ENCODE measurements around the gene SOX6.

Gene SOX6

GRCh38 chr11:16169541-16169940 is 186.8 kb downstream of the SOX6 start:
- no peak overlapping the region for H3K4me3 ChIP-seq (ENCODE audit: low read depth, low read length)
- DNase-seq (ENCODE audit: low read depth), result no peak
- in situ Hi-C loops (cut with HindIII; ENCODE audit: low sequenced_read_pairs), result no loop called here
- TF ChIP-seq, protein P1, sequence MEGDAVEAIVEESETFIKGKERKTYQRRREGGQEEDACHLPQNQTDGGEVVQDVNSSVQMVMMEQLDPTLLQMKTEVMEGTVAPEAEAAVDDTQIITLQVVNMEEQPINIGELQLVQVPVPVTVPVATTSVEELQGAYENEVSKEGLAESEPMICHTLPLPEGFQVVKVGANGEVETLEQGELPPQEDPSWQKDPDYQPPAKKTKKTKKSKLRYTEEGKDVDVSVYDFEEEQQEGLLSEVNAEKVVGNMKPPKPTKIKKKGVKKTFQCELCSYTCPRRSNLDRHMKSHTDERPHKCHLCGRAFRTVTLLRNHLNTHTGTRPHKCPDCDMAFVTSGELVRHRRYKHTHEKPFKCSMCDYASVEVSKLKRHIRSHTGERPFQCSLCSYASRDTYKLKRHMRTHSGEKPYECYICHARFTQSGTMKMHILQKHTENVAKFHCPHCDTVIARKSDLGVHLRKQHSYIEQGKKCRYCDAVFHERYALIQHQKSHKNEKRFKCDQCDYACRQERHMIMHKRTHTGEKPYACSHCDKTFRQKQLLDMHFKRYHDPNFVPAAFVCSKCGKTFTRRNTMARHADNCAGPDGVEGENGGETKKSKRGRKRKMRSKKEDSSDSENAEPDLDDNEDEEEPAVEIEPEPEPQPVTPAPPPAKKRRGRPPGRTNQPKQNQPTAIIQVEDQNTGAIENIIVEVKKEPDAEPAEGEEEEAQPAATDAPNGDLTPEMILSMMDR (IDR thresholded peaks at IDR 0.05; ENCODE audit: low read depth, low read length, missing control alignments), result no peak

GRCh38 chr11:16167706-16168487 is 188.4 kb downstream of the SOX6 start:
- DNase-seq (ENCODE audit: low read depth), result no peak
- no peak overlapping the region for H3K4me3 ChIP-seq (ENCODE audit: low read depth, low read length)
- in situ Hi-C loops (cut with HindIII; ENCODE audit: low sequenced_read_pairs), result no loop called here
- TF ChIP-seq, protein P1 (IDR thresholded peaks at IDR 0.05; ENCODE audit: low read depth, low read length, missing control alignments), result no peak

DNA sequence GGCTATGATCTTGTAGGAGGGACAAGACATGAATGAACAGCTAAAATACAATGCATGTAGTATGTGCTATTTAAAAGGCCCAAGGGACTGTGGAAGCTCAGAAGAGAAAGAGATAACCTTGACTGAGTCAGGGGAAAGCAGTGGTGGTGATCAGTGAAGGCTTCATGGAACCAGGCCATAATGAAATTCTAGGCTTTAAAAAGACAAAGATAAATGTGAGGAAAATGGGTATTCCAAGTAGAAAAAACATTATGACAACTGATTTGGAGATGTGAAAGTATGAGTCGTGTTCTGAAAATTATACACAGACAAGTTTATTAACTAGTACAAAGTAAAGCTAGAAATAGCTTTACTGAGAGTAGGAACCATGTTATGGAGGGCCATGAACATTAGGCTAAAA is 189.8 kb downstream of the SOX6 start:
- in situ Hi-C loops (cut with HindIII; ENCODE audit: low sequenced_read_pairs), result no loop called here
- TF ChIP-seq, protein P1 (IDR thresholded peaks at IDR 0.05; ENCODE audit: low read depth, low read length, missing control alignments), result no peak
- no peak overlapping the region for H3K4me3 ChIP-seq (ENCODE audit: low read depth, low read length)
- no peak for DNase-seq (ENCODE audit: low read depth)

GRCh38 chr11:16160146-16160545 is 196.2 kb downstream of the SOX6 start:
- H3K4me3 ChIP-seq (ENCODE audit: low read depth, low read length), result no peak overlapping the region
- in situ Hi-C loops (cut with HindIII; ENCODE audit: low sequenced_read_pairs), result no loop called here
- DNase-seq (ENCODE audit: low read depth), result no peak
- TF ChIP-seq, protein P1 (IDR thresholded peaks at IDR 0.05; ENCODE audit: low read depth, low read length, missing control alignments), result no peak

DNA sequence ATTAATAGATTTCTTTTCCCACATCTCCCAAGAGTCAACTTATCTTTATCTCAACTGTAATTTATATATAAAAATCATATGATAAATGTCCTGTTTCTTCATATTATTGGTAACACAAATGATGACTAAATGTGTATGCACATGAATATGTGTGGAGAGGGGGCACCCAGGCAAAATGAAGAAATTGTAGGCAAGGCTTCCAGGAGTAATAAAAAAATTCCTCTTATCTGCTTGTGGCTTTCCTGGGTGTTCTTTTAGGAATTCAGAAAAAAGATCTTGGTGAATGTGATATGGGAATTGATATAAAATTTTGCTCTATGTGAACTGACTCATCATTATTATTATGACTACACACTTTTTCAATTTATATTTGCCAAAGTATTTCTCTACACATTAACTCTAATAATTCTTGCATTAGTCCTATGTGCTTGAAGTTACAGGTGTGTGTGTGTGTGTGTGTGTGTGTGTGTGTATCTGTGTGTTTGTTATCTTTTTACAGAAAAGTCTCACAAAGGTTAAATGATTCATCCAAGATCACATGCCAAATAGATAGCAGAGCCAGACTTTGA is 197.8 kb downstream of the SOX6 start:
- H3K4me3 ChIP-seq (ENCODE audit: low read depth, low read length), result no peak overlapping the region
- TF ChIP-seq, protein P1 (IDR thresholded peaks at IDR 0.05; ENCODE audit: low read depth, low read length, missing control alignments), result no peak
- no peak for DNase-seq (ENCODE audit: low read depth)
- in situ Hi-C loops (cut with HindIII; ENCODE audit: low sequenced_read_pairs), result no loop called here

DNA sequence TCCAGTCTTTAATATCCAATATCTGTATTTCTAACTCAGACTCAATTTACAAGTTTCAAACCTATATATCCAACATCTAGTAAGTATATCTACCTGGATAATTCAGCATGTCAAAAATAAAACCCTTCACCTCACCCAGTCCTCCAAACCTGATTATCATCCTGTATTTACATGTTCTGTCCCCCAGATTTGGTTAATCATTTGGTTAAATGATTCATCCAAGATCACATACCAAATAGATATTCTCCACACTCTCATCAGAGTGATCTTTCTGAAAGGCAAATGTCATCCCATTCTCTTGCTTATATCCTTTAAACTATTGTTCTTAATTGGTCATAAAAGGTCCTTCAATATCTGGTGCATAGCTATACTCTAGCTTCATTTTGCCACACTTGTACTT is 199.0 kb downstream of the SOX6 start:
- TF ChIP-seq, protein P1 (IDR thresholded peaks at IDR 0.05; ENCODE audit: low read depth, low read length, missing control alignments), result no peak
- DNase-seq (ENCODE audit: low read depth), result no peak
- in situ Hi-C loops (cut with HindIII; ENCODE audit: low sequenced_read_pairs), result no loop called here
- H3K4me3 ChIP-seq (ENCODE audit: low read depth, low read length), result no peak overlapping the region
